Stimulated activated CD8-positive, alpha-beta memory T cell treated with anti-CD3 and anti-CD28 coated beads, Interleukin-12 subunit alpha, Interleukin-12 subunit beta, amount 100 ng/mL, for 4 hours (primary cell): ENCODE data around the gene WDR31.
"Not testable (repeated sequence)": the region's sequence is repeated elsewhere in the genome, so short reads cannot be mapped to it uniquely, and the experiment has no call there.

Source experiments
- DNase-seq: peaks from one replicate; pipeline ENCODE4 v3.0.0-alpha.2; 2020; ENCODE audit warnings: low read depth

WDR31 gene

DNA sequence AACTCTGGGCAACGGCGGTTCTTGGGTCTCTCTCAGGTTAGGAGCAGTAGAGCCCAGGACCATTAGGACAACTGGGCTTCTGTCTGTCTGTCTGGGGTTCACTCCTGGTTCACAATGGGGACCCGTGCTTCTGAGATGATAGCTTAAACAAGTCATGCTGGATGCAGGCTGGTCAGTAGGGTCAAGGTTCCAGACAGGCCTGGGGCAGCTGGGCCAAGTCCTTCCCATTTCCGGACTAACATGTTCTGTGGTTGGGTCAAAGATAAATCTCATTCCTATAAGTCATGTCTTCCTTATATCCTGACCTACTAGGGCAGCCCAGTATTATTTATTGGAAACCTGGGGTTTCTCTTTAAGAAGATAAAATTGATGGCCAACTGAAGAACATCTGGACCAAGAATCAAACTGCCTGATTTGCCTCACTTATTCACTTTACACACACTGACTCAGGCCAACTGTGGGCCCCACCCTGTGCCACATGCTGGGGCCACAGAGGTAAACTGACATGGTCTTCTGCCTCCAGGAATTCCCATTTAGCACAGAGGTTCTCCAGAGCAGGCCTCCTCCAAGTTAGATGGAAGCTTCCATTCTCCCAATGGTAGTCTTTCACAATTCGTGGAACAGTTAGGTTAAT, 28.4 kb upstream of the WDR31 start:
- no peak for DNase-seq

DNA sequence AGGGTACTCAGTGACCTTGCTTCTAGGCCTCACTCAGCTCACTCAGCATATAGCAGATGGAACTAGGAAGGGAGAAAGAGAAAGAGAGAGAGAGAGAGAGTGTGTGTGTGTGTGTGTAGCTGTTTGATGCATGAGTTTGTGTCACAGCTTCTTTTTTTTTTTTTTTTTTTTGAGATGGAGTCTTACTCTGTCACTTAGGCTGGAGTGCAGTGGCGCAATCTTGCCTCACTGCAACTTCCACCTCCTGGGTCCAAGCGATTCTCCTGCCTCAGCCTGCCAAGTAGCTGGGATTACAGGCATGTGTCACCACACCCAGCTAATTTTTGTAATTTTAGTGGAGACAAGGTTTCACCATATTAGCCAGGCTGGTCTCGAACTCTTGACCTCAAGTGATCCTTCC, 25.6 kb upstream of the WDR31 start:
- not testable (repeated sequence) for DNase-seq

DNA sequence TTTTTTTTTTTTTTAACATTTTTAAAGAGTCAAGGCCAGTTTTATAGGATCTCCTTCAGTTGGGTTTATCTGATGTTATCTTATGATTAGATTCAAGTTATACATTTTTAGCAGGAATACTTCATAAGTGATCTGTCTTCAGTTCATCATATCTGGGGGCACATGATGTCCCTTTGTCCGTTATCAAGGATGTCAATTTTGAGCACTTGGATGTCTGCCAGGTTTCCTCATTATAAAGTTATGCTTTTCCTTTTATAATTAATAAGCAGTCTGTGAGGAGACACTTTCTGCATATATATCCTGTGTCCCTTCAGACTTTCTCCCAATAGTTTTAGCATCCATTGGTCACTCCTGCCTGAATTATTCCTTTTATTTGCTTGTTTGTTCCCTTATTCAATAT, 24.9 kb upstream of the WDR31 start:
- no peak for DNase-seq

DNA sequence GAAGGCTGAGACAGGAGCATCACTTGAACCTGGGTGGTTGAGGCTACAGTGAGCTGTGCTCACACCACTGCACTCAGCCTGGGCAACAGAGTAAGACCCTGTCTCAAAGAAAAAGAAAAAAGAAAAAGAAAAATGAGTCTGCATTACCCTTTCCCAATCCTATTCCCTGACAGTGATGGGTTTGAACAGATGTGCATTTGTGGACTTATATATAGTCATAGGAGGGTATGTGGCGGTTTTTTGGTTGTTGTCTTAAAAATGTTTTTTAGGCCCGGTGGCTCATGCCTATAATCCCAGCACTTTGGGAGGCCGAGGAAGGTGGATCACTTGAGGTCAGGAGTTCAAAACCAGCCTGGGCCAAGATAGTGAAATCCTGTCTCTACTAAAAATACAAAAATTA, 23.3 kb upstream of the WDR31 start:
- DNase-seq: no peak

DNA sequence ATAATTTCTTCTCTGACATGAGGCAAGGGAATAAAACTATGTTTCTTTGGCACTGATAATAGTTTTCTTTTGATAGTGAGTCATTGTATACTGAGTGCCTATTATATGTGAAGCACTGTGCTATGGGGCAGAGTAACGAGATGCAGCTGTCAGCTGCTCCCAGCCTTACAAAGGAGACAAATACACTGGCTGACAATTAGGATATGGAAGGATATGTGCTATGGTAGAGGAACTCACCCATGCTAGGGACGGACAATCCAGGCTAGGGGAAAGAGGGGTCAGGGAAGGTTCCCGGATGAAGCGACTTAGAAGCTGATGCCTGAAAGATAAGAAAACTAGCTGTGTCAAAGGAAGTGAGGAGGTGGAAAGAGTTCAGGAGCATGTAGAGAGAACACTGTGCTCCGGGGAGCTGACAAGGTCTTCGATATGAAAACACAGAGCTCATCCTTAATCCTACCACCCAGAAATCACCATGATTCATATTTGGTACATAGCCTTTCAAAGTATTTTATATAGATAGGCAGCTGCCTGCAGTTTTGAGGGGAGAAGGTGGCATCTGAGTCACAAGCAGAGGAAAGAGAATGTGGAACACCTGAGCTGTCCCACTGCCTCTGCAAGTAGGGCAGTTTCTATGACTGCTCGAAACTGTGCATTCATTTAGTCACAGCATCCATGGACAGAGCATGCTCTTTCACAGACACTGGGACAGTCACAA, 21.4 kb upstream of the WDR31 start:
- DNase-seq: no peak

DNA sequence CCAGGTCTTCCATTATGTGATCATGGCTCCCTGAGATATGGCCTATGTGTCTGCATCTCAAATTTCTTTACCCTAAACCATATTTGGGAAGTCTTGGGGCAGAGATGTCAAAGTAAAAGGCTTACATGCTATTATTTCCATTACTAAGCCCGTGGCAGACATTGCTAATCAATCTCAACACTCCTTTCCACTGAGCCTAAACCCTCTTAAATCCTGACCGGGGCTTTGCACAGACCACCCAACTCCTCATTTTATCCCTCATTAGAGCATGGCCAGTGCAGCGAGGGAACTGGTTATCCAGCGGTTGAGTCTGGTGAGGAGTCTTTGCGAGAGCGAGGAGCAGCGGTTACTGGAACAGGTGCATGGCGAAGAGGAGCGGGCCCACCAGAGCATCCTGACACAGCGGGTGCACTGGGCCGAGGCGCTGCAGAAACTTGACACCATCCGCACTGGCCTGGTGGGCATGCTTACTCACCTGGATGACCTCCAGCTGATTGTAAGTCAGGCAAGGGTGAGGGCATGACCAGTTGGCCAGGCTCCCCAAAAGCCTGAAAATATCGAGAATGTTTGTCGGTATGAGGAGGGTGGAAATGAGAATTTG, 20.3 kb upstream of the WDR31 start:
- no peak for DNase-seq

DNA sequence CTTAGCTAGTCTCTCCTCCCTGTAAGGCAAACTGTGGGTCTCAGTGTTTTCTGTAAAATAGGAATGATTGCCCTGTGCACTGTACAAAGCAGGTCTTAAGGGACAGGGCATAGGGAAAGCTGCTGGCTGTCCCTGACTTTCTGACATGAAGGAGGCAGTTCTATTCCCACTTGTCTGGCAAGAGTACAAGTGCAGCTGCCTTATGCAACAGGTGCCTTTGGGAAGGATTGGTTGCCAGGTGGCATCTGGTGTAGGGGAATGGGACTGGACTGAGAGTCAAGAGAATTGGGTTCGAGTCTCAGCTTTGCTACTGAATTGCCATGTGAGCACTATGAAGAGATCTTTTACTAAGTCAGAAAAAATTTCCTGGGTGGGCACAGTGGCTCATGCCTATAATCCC, 19.3 kb upstream of the WDR31 start:
- DNase-seq: no peak

DNA sequence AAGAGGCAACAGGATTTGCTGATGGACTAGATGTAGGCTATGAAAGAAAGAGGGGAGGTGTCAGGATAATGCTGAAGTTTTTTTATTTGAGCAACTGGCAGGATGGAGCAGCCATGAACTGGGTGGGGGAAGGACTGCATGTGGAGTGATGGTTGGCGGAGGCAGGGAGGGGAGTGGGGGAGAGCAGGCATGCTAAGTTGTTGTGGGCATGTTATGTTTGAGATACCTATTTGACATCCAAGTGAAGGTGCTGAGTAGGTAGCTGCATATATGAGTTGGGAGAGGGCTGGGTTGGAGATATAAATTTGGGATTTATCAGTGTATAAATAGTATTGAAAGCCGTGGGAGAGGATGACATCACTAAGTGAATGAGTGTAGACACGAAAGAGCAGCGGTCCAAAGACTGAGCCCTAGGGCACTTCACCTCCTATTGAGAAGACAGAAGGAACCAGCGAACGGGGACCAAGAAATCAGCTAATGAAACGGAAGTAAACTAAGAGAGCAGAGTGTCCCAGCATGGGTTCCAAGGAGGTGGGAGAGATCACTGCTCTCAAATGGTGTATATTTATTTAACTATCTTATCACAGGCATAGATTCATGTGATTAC, 16.7 kb upstream of the WDR31 start:
- no peak for DNase-seq

DNA sequence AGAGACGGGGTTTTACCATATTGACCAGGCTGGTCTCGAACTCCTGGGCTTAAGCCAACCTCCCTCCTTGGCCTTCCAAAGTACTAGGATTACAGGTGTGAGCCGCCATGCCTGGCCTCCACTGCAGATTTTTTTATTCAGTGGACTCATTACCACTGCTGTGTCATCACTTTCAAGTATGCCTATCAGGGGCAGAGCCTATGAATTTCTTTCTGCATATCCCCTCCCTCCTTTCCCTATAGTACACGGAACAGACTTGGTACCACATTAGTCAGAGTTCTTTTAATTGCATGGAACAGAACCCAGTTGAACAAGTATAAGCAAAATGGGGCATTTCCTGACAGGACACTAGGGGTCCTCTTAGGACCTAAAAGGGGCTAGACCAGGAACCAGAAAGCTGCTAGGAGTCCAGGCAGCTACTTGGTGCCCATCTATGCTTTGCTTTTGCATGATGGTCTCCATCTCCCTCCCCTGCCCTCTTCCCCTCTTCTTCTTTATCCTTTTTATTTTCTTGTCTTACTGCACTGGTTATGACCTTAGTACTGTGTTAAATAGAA, 15.0 kb upstream of the WDR31 start:
- DNase-seq: no peak

DNA sequence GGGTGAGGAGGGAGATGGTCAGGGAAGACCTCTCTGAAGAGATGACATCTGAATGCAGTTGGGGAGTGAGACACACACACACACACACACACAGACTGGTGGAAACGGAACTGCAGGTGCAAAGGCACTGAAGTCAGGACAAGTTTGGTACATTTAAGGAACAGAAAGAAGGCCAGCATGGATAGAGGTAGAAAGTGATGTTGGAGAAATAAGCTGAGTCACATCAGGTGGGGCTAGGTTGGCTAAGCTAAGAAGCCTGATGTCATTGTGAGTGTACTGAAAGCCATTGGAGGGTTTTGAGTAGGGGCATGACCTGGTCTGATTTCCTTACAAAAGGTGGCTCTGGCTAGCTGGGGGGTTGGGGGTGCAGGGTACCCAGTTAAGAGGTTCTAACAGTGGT, 12.3 kb upstream of the WDR31 start:
- DNase-seq: no peak

DNA sequence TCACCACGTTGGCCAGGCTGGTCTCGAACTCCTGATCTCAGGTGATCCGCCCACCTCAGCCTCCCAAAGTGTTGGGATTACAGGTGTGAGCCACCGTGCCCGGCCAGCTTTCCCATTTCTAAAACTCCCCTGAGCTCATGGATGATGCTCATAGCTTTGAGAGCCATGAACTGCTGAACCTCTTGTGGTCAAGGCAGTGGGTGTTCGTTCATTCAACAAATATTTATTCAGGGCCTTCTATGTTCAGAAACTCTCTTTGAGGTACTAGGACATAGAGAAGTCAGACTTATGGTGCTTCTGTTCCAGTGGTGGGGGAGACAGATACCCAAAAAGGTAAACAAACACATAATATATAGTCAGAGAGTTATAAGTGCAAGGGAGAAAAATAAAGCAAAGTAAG, 11.9 kb upstream of the WDR31 start:
- DNase-seq: no peak

DNA sequence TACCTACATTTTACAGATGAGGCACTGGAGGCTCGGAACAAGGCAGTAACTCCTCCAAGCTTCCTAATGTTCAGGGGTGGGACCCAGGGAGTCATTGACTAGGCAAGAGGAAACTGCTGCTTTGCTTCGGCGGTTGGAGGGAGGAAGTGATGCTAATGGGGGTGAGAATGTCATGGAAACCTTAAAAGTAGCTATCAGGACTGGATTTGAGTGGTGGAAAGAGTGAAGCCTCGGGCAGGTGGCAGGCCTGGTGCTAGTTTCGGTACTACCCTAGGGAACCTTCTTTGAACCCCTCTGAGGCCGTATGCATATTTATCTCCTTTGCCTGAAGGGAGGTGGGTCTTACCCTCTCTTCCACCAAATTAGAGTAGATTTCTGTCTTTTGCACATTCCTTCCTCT, 10.9 kb upstream of the WDR31 start:
- no peak for DNase-seq

DNA sequence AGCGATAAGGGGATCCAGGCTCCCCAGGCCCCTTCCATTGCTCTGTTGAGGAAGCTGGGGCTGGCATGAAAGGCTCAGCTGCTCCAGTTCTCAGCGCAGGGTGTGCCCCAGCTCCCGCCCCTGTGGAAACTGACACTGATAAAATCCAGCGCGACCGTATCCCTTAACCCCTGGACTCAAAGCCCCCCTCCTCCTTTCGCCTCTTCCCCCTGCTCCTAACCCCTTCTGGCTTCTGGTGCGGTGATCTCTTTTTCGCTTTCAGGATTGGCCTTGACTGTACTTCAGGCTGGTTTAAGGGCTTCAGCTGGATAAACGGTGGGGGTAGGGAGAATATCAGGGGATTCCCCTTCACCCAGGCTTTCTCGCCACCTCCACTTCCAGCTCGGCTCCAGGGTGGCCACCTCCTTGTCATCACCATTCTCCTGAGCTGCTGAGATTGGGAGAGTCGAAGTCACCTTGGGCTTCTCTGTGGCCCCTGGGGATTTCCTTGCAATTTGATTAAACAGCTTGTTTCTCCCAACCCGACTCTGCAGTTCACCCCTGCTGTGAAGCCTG, 10.1 kb upstream of the WDR31 start:
- no peak for DNase-seq

DNA sequence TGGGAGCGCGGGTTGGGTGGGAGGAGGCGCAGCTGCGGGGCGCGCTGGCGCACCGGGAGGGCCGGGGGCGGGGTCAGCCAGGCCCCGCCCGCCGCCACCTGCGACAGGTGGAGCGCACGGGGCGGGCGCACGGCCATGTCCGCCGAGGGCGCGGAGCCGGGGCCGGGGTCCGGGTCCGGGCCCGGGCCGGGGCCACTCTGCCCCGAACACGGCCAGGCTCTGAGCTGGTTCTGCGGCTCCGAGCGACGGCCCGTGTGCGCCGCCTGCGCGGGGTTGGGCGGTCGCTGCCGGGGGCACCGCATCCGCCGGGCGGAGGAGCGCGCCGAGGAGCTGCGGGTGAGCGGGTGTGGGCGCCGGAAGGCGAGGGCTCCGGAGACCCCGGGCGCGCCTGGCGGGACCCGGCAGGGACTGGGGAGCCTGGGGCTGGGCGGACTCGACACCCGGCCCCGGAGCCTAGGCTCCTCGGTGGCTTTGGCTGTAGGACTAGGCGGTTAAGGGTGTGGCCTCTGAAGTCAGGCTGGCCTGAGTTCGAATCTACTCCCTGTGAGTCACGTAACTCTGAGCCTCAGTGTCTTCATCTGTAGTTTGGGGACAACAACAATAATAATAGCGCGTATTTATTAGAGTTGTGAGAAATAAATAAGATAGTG, 9.5 kb upstream of the WDR31 start, which contains the start of gene BSPRY:
Gene BSPRY (plus strand): TSS at position 97 of the 650 bp plus-strand sequence. CDS start 39 bp downstream, at position 136.
- peak; percentile 10 for DNase-seq

DNA sequence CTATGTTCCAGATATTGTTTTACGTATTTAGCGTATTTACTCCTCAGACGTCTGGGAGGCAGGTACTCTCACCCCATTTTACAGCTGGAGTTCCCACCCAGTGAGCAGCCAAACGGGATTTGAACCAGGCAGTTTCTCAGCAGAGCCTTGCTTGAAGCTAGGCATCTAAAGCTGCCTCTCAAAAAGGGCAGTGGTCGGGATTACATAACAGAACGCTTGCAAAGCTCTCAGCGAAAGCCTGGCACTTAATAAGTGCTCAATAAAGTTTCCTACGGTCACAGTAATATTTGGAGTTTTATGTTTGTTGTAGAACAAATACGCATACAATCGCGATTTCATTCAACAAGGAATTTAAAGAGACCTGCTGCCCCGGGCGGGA, 9.0 kb upstream of the WDR31 start:
- no peak for DNase-seq

DNA sequence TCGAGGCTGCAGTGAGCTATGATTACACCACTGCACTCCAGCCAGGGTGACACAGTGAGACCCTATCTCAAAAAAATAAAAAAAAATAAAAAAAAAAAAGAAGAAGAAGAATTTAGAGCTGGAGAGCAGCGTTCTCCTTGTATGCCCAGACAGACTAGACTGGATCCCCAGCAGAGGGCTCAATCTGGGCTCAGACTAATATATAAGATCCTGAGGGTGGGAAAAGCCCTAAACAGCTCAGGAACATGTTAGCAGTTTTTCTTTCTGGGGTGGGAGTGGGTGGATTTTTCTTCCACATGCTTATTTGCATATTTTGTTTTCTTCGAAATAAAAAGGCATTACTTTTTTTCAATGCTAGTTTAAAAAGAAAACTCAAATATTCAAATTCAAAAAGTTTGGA, 8.4 kb upstream of the WDR31 start:
- DNase-seq: no peak

DNA sequence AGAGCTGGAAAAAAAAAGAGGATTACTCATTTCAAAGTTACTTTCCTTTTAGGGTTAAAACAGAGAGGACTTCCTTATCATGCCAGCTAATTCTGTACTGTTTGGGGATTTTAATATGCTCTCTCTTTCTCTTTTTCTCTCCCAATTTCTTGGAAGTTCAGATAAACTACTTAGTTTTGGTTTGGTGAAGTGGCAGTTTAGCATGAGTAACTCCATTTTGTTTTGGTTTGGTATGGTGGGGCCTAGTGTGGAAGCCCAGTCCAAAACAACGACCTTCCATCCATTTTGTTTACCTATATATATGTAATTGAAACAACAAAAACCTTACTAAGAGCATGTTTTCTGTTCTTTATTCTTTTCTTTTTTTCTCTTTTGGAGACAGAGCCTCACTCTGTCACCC, 5.6 kb upstream of the WDR31 start:
- no peak for DNase-seq

DNA sequence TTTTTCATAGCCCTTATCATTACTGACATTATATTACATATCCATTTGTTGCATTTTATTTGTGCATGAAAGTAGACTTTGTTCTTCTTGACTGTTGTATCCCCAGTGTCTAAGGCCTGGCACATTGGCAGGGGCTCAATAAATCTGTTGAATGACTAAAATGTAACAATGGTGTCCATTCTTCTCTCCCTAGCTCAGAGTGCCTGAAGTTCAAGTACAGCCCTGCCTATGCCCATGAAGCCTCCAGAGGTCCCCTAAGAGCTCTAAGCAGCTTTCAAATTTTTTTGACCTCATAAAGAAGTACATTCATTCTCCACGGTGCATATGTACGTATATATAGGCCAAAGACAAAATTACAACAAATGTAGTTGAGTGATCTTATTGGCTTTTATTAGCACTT, 5.1 kb upstream of the WDR31 start:
- no peak for DNase-seq

DNA sequence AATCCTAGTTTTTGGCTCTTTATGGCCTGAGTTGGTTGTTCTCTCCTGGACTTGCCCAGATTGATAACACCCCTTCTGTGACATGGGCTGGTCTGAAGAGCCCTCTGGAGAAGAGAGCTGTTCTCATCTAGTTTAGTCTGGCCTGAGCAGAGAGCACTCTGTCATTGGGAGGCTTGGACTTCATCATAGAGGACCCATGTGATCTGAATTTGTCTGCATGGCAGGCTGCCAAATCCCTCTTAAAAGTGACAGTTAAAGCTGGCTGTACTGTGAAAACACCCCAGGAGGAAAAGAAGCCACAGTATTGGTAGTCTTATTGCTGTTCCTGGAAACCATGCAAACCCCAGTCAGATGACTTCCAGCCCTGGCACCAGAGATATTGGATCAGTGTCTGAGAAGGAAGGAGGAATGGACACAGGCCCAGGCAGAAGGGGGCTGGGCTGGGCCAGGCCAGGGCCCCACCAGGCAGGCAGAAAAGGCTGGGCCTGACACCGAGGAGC, 3.7 kb upstream of the WDR31 start:
- no peak for DNase-seq

DNA sequence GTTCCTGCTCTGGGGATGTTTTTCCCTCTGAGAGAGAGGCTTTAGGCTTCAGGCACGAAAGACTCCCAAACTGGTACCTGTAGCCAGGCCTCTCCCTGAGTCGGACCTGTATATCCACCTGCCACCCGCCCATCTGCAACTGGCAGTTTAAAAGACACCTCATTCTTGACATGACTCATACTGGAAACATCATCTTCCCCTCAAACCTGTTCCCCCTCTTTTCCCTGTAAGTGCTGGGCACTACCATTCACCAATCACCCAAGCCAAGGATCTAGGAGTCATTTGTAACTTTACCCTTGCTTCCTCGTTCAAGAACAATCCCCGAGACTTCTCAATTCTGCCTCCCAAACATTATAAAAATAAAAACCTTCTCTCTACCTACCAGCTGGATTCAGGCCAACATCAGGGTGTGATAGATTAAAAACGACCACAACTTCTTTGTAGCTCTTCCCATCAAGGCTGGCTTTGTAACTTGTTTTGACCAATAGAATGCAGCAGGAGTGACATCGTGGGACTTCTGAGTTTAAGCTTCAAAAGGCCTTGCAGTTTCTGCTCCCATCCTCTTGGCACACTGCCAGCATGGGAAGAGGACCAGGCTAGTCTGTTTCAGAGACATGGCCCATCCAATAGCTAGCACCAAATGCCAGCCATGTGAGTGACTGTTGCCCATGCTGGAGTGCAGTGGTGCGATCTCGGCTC, 1.8 kb upstream of the WDR31 start:
- DNase-seq: no peak

DNA sequence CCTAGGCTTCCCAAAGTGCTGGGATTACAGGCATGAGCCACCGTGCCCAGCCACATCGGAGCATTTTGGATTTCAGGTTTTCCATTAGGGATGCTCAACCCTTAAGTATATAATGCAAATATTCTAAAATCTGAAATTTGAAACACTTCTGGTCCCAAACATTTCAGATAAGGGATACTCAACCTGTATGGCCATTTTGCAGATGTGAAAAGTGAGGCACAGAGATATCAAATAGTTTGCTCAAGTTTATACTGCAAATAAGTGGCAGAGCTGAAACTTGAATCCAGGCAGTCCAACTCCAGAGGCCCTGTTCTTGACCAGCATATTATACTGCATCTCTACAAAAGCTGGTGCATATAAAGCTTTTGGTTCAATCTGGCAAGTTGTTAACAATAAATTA, 2.4 kb downstream of the WDR31 start:
- no peak for DNase-seq
